Uterus (tissue), 2 donors: ENCODE data around the gene PP2D1.

Source experiments
- CTCF ChIP-seq, 4 experiments: fragments of 200-600 bp in 2 of 4; fragments of 450-650 bp in 2 of 4; sonication (generic) in 2 of 4; IDR thresholded peaks; one replicate each; pipeline ENCODE4 v1.5.1; 2016 to 2019; ENCODE audit warnings: antibody characterized with exemption in 4 of 4, mild to moderate bottlenecking in 2 of 4, moderate library complexity in 1 of 4
- POLR2A ChIP-seq, 2 donors: fragments of 450-650 bp; IDR thresholded peaks; one replicate each; pipeline ENCODE4 v1.6.1; 2016; ENCODE audit warnings: antibody characterized with exemption in 2 of 2, mild to moderate bottlenecking in 1 of 2, moderate library complexity in 1 of 2

- no peak for TF ChIP-seq CTCF (IDR thresholded peaks at IDR 0.05)
- TF ChIP-seq POLR2A (IDR thresholded peaks at IDR 0.05) = no peak
Observed at GRCh38 chr3:20022954-20023622, 11.0 kb upstream of the PP2D1 start.
